ENCODE results near the gene FIZ1. TPM values are rescaled to one million over a fixed set of nuclear protein-coding genes. Genes with fewer than 3 reads are reported as not detected.

Gene FIZ1
- total RNA-seq, 4 donors from 2014 or later = 8.3 to 17.3 (median 11.4) TPM

- TF ChIP-seq POLR2AphosphoS5 (IDR thresholded peaks at IDR 0.05) (no peak), EP300 (IDR thresholded peaks at IDR 0.05) (no peak), POLR2A (IDR thresholded peaks at IDR 0.05; ENCODE audit: low read depth) (no peak)
- TF ChIP-seq, protein P1, sequence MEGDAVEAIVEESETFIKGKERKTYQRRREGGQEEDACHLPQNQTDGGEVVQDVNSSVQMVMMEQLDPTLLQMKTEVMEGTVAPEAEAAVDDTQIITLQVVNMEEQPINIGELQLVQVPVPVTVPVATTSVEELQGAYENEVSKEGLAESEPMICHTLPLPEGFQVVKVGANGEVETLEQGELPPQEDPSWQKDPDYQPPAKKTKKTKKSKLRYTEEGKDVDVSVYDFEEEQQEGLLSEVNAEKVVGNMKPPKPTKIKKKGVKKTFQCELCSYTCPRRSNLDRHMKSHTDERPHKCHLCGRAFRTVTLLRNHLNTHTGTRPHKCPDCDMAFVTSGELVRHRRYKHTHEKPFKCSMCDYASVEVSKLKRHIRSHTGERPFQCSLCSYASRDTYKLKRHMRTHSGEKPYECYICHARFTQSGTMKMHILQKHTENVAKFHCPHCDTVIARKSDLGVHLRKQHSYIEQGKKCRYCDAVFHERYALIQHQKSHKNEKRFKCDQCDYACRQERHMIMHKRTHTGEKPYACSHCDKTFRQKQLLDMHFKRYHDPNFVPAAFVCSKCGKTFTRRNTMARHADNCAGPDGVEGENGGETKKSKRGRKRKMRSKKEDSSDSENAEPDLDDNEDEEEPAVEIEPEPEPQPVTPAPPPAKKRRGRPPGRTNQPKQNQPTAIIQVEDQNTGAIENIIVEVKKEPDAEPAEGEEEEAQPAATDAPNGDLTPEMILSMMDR (IDR thresholded peaks at IDR 0.05) = no peak
- WGBS = 96% methylated on average over 34 of the region's 38 CpGs
- intact Hi-C loops (cut with DNase I) = no loop called here
- H3K36me3 ChIP-seq = peaks cover 26 to 67% (median 49%) of the 10 kb centered on the region in 4 donors
- H3K27me3 ChIP-seq = no peaks in the 10 kb centered on the region
- no peak overlapping the region for H3K27ac ChIP-seq (replicated peaks in 1 of 4)
- peaks cover 5 to 41% (median 34%) of the 10 kb centered on the region in 4 donors for H3K4me1 ChIP-seq
- no peaks in the 10 kb centered on the region for H3K9me3 ChIP-seq
- no peak overlapping the region for H3K4me3 ChIP-seq
- no peak for DNase-seq (ENCODE audit: extremely low spot score)
Measured at GRCh38 chr19:55616395-55616875, 17.1 kb upstream of the FIZ1 start.

DNA sequence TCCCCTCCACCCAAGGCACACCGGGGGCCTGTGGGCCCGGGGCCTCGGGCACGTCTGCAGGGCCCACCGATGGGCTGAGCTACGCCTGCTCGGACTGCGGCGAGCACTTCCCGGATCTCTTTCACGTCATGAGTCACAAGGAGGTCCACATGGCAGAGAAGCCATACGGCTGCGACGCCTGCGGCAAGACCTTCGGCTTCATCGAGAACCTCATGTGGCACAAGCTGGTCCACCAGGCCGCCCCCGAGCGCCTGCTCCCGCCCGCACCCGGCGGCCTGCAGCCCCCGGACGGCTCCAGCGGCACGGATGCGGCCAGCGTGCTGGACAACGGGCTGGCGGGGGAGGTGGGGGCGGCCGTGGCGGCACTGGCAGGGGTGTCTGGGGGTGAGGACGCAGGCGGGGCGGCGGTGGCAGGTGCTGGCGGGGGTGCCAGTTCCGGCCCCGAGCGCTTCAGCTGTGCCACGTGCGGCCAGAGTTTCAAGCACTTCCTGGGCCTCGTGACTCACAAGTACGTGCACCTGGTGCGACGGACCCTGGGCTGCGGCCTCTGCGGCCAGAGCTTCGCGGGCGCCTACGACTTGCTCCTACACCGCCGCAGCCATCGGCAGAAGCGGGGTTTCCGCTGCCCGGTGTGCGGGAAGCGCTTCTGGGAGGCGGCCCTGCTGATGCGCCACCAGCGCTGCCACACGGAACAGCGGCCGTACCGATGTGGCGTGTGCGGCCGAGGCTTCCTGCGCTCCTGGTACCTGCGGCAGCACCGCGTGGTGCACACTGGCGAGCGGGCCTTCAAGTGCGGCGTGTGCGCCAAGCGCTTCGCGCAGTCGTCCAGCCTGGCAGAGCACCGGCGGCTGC, 16.5 kb upstream of the FIZ1 start:
- H3K27me3 ChIP-seq = no peaks in the 10 kb centered on the region
- 97% methylated on average over 38 of the region's 88 CpGs for WGBS
- H3K36me3 ChIP-seq = peaks cover 26 to 61% (median 48%) of the 10 kb centered on the region in 4 donors
- DNase-seq (ENCODE audit: extremely low spot score) = no peak
- TF ChIP-seq EP300 (IDR thresholded peaks at IDR 0.05) = no peak
- TF ChIP-seq POLR2AphosphoS5 (IDR thresholded peaks at IDR 0.05) = no peak
- no peak for TF ChIP-seq POLR2A (IDR thresholded peaks at IDR 0.05; ENCODE audit: low read depth)
- TF ChIP-seq, protein P1 (IDR thresholded peaks at IDR 0.05) = no peak
- H3K4me1 ChIP-seq = peaks cover 11 to 48% (median 41%) of the 10 kb centered on the region in 4 donors
- no peak overlapping the region for H3K27ac ChIP-seq (replicated peaks in 1 of 4)
- intact Hi-C loops (cut with DNase I) = no loop called here
- H3K4me3 ChIP-seq = no peak overlapping the region
- no peaks in the 10 kb centered on the region for H3K9me3 ChIP-seq

DNA sequence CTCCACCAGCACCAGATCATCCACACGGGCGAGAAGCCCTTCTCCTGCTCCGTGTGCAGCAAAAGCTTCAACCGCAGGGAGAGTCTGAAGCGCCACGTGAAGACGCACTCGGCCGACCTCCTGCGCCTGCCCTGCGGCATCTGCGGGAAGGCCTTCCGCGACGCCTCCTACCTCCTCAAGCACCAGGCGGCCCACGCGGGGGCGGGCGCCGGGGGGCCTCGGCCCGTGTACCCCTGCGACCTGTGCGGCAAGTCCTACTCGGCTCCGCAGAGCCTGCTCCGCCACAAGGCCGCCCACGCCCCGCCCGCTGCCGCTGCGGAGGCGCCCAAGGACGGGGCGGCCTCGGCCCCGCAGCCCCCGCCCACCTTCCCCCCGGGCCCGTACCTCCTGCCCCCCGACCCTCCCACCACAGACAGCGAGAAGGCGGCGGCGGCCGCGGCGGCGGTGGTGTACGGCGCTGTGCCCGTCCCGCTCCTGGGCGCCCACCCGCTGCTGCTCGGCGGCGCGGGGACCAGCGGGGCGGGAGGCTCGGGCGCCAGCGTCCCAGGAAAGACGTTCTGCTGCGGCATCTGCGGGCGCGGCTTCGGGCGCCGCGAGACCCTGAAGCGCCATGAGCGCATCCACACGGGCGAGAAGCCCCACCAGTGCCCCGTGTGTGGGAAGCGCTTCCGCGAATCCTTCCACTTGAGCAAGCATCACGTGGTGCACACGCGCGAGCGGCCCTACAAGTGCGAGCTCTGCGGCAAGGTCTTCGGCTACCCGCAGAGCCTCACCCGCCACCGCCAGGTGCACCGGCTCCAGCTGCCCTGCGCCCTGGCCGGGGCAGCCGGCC, 15.6 kb upstream of the FIZ1 start:
- TF ChIP-seq POLR2AphosphoS5 (IDR thresholded peaks at IDR 0.05) (no peak), EP300 (IDR thresholded peaks at IDR 0.05) (no peak), POLR2A (IDR thresholded peaks at IDR 0.05; ENCODE audit: low read depth) (no peak)
- TF ChIP-seq, protein P1 (IDR thresholded peaks at IDR 0.05) = no peak
- intact Hi-C loops (cut with DNase I) = no loop called here
- H3K9me3 ChIP-seq = no peaks in the 10 kb centered on the region
- no peak overlapping the region for H3K27ac ChIP-seq (replicated peaks in 1 of 4)
- 96% methylated on average over 48 of the region's 98 CpGs for WGBS
- no peak overlapping the region for H3K4me3 ChIP-seq
- DNase-seq (ENCODE audit: extremely low spot score) = no peak
- peaks cover 15 to 43% (median 41%) of the 10 kb centered on the region in 4 donors for H3K4me1 ChIP-seq
- H3K27me3 ChIP-seq = no peaks in the 10 kb centered on the region
- peaks cover 26 to 63% (median 49%) of the 10 kb centered on the region in 4 donors for H3K36me3 ChIP-seq

DNA sequence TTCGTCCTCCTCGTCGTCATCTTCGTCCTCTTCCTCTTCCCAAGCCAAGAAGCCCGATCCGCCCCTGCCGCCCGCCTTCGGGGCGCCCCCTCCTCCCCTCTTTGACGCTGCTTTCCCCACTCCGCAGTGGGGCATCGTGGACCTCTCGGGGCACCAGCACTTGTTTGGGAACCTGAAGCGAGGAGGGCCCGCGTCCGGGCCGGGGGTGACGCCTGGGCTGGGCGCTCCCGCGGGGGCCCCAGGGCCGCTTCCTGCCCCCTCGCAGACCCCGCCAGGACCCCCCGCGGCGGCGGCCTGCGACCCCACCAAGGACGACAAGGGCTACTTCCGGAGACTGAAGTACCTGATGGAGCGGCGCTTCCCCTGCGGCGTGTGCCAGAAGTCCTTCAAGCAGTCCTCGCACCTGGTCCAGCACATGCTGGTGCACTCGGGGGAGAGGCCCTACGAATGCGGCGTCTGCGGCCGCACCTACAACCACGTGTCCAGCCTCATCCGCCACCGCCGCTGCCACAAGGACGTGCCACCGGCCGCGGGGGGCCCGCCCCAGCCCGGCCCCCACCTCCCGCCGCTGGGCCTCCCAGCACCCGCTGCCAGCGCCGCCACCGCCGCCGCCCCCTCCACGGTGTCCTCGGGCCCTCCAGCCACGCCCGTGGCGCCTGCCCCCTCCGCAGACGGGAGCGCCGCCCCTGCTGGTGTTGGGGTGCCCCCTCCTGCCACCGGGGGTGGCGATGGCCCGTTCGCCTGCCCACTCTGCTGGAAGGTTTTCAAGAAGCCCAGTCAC, 14.8 kb upstream of the FIZ1 start:
- Histone ChIP-seq H3K4me3 (no peak overlapping the region), H3K27ac (replicated peaks in 1 of 4) (no peak overlapping the region), H3K27me3 (no peaks in the 10 kb centered on the region), H3K4me1 (peaks cover 15 to 41% (median 33%) of the 10 kb centered on the region in 4 donors), H3K36me3 (peaks cover 26 to 71% (median 57%) of the 10 kb centered on the region in 4 donors), H3K9me3 (no peaks in the 10 kb centered on the region)
- no peak for DNase-seq (ENCODE audit: extremely low spot score)
- WGBS = 92% methylated on average over 43 of the region's 75 CpGs
- TF ChIP-seq, protein P1 (IDR thresholded peaks at IDR 0.05) = no peak
- TF ChIP-seq POLR2A (IDR thresholded peaks at IDR 0.05; ENCODE audit: low read depth) (no peak), POLR2AphosphoS5 (IDR thresholded peaks at IDR 0.05) (no peak), EP300 (IDR thresholded peaks at IDR 0.05) (no peak)
- intact Hi-C loops (cut with DNase I) = no loop called here

All from esophagus muscularis mucosa (tissue), 4 donors.